ENCODE results near the gene CTNNBL1.

DNA sequence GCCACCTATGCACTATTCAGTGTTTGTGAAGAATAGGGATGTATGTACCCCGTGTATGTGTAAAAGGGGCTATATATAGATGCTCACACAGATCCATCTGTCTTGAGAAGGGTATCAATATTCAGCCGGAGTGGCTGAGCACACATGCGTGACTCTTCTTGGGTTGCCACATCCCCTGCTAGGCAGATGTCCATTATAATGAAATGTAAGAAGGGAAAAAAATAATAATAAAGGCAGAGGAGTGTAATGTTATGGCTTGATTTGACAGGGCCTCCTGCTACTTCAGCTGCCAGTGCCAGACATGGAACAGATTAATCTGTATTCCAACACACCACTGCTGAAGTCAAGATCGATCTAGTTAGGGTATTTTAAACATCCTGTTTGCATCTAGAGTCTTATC, 134.9 kb downstream of the CTNNBL1 start:
- TF ChIP-seq POLR2A (IDR thresholded peaks at IDR 0.05; ENCODE audit: low read depth, low read length) (no peak), TAF1 (IDR thresholded peaks at IDR 0.05; ENCODE audit: low read depth, low read length) (no peak), POLR2AphosphoS5 (IDR thresholded peaks at IDR 0.05; ENCODE audit: low read depth, low read length) (no peak)
